IPS-11a (cell line): Measurements from ENCODE around the gene RORC.
"Not testable (repeated sequence)": the region's sequence is repeated elsewhere in the genome, so short reads cannot be mapped to it uniquely, and the experiment has no call there.

Experiments
- H3K4me3 ChIP-seq: one replicate; pipeline ENCODE4 v1.5.1; 2013; ENCODE audit warnings: low read depth, low read length, control low read depth

RORC gene

DNA sequence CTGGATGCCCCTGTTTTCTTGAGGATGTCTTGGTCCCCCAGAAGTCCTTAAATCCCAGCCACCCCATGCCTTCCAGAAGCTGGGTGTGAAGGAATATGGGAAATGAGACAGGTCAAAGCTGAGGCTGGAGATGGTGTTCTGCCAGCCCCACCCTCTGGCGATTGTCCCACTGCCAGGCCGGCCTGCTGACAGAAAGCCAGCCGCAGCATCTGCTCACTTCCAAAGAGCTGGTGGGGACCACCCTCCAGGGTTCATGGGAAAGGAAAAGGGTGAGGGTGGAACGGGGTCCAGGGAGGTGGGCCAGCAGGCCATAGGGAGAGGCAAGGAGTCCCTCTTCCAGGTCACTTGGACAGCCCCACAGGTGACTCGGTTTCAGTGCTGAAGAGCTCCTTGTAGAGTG, 24.5 kb downstream of the RORC start:
- H3K4me3 ChIP-seq: no peak overlapping the region

DNA sequence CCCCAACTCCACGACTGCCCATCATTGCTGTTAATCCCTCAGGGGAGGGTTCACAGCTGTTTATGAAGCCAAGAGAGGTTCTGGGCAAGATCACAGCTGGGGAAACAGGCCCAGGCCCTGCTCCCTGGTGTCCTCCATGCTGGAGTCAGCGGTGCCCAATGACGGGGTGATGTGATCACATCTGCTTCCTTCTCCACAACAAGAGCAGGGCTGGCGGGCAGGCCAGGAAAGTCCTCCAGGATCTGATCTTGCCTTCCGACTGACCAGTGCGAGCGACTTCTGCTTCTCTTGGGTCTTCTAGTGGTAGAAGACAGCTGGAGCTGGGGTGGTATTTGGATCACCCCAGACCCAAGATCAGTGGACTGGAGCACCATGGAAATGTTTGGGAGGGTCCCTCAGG, 25.4 kb downstream of the RORC start:
- no peak overlapping the region for H3K4me3 ChIP-seq

DNA sequence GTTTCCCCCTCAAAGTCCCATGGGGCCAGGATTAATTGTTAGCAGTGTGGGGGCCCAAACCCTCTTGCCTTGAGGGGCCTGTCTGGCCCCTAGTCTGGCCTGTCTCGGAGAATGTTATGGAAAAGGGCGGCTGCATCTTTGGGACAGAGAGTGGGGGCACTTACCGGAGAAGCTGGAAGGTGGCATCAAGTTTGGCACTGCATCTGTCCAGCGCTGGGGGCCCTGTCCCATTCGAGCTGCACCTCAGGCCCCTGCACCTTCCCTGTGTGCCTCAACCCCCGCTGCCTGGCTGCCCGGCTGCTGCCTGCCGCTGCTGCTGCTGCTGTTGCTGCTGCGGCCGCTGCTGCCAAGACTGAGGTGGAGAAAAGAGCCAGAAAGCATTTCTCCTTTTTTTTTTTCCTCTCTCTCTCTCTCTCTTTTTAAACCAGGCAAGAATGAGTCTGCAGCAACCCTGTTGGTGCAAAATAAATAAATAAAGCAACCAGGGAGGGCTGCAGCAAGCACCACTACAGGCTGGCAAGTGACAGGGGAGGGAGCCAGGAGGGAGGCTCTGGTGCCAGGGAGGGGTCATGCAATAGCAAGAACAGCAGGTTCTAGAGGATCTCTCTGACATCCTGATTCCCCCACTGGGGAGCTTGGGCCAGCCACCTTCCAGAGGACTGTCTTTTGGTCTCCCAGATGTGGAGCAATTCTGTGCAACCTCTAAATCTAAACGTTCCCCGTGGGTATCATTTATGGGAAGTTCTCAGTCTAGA, 26.4 kb downstream of the RORC start, which contains the start of gene LINGO4:
TSS of gene LINGO4 (minus strand) at position 354 of the 755 bp plus-strand sequence. CDS start 2,715 bp downstream, outside the sequence.
- no peak within 1 kb of the TSS for H3K4me3 ChIP-seq

DNA sequence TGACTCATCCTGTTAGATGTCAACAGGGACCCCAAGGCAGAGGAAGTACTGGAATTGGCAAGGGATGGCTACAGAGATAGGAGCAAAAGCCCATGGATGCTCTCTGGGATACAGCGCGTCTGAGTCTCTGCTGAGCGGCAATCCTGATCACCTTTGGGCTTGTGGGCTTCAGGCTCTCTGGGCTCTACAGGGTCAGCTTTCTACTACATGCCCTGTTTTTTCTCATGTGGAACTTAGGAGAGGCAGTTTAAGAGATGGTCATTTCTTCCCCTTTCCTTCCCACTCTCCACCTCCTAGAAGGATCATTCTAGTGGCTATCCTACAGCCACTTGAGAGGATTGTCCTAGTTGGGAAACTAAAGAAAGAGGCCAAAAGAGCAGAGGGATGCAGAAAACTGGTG, 27.7 kb downstream of the RORC start:
- no peak overlapping the region for H3K4me3 ChIP-seq

GRCh38 chr1:151803164-151803563, 28.4 kb downstream of the RORC start:
- no peak overlapping the region for H3K4me3 ChIP-seq

DNA sequence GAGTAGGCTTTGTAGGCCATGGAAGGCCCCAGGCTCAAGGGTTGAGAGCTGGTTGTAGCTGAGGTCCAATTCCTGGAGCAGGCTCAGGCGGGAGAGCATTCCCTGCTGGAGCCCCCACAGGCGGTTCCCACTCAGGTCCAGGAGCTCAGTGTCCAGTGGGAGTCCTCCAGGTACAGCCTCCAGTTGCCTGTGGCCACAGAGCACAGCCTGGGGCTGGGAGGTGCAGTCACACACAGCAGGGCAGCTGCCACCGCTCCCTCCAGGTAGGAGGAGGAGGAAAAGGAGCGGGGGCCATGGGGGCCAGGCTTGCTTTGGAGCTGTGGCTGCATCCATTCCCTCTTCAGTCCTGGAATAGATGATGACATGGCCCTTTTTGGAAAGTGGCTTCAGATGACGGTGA, 29.2 kb downstream of the RORC start:
- no peak overlapping the region for H3K4me3 ChIP-seq

DNA sequence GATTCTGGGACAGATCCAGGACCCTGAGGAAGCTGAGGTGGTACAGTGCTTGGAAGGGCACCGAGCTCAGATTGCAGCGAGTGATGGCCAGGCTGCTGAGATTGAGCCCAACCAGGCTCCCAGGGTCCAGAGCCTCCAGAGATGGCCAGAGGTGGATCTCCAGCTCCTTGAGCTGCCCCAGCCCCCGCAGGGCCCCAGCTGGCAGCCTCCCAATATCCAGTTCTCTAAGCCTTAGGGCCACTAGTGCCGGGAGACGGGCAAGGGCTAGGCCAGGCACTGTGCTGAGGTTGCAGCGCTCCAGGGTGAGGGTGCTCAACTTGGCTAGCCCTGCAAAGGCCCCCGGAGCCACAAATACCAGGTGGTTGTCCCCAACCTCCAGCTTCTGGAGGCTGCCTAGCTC, 29.8 kb downstream of the RORC start:
- H3K4me3 ChIP-seq: no peak overlapping the region

DNA sequence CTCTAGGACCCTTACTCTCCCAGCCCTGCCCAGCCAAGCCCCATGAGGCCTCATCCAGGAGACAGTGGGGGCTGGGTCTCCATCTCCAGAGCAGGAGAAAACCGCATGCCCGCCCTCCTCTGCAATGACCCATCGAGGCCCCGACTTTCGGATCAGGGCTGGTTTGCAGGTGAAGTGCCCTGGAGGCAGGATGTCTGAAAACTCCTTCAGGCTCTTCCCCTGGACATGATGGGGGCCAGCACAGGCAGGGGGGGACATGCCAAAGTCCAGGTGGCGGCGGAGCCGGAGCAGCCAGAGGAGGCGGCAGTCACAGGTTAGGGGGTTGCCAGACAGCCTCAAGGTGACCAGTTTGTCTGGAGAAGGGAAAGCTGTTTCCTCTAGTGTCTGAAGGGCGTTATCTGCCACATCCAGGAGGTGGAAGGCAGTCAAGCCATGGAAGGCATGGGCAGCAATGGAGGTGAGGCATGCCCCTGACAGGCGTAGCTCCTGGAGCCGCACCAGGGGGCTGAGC, 30.2 kb downstream of the RORC start:
- H3K4me3 ChIP-seq: no peak overlapping the region

DNA sequence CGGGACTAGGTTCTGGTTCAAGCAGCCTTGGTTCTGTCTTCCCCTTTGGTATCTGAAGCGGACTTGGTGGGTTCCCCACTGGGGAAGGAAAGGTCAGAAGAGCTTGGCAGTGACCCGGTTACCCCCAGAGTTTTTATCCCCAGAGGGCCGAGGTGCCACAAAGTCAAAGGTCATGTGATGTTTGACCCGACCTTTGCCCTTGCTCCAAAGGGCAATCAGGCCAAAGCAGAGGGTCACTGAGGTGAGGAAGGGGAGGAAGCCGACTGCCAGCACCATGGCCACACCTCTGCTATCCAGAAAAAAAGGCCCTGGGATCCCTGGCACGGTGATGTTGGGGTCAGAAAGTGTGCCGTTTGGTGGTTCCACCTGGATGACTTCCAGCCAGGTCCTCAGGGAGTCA, 30.8 kb downstream of the RORC start:
- H3K4me3 ChIP-seq: no peak overlapping the region

DNA sequence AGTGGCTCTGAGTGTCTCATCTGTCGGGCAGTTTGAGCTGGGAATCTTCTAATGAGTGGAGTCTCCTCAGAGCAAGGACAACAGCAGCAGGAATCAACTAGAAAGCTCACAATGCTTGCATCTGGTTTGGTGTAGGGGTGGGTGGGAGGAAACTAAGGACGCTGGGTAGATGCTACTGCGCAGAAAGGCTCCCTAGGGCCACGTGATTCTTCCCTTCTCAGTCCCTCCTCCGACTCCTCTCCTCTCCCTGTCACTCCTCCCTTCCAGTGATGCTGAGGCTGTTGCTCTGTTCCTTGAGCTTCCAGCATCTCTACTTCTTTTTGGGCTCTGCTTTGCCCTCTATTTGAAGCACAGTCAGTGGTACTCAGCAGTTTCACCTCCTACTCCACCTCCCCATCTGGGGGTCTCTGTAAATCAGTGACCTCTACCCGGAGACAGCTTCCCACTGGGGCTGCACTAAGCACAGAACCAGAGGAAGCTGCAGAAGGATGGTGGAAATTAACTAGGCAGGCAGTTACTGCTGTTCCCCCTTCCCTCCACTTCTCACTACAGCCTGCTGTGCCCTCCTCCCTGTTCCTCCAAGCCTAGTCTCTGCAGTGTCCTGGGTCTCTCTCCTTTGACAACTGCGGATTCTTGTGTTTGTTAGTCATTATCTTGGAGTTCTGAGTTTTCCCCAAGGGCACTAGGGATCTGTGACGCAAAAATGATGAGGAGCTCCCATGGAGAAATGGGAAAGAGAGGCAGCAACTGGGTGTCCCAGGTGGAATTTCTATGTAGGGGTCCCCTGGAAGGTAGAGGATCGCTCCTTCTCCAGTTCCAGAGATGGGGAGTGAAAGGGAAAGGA, 32.2 kb downstream of the RORC start:
- no peak overlapping the region for H3K4me3 ChIP-seq

DNA sequence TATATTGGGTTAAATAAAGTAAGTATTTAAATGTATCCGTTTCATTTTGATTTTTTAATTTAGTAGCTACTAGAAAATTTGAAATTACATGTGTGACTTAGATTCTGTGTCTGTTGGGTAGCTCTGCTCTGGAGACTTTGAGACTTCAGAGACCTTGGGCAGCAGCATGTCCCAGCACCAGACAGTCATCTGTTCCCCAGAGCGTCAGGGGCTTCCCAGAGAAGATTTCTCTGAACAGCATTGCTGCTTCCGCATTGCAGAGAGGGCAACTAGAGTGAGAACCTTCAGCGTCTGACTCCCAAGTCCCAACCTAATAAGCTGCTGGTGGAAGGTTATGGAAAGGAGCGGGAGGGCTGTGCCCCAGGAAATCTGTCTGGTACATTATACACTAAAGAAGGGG, 33.0 kb downstream of the RORC start:
- no peak overlapping the region for H3K4me3 ChIP-seq

DNA sequence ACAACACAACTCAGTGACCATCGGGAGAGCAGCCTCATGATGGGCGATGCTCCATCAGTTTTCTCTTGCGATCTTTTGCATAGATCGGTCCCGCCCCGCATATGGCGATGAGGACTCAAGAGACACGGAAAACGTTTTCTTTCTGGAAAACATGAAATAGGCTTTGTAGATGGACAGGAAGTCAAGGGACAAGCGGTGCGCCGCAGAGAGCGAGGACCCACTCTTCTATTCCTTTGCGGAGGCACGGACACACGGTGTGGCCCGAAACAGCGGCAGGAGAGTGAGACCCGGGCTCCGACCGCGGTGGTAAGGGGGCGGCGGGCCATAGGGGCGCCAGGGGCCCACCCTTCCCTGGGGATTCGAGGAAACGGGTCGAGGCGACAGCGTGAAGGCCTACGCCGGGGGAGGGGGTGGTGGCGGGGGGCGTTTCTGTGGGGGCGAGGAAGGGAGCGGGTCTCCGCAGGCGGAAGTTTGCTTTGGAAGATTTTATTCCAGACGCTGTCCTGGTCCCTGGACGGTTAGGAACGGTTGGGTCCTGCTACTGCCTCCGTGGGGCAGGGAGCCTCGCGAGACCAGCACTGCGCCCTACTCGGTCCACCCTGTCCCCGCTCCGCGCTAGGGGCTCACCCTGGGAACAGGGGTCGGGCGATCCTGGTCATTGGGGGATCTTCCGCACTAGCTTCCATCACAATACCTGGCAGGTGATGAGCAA, 40.5 kb downstream of the RORC start:
- peak overlapping the region; percentile 86 for H3K4me3 ChIP-seq

DNA sequence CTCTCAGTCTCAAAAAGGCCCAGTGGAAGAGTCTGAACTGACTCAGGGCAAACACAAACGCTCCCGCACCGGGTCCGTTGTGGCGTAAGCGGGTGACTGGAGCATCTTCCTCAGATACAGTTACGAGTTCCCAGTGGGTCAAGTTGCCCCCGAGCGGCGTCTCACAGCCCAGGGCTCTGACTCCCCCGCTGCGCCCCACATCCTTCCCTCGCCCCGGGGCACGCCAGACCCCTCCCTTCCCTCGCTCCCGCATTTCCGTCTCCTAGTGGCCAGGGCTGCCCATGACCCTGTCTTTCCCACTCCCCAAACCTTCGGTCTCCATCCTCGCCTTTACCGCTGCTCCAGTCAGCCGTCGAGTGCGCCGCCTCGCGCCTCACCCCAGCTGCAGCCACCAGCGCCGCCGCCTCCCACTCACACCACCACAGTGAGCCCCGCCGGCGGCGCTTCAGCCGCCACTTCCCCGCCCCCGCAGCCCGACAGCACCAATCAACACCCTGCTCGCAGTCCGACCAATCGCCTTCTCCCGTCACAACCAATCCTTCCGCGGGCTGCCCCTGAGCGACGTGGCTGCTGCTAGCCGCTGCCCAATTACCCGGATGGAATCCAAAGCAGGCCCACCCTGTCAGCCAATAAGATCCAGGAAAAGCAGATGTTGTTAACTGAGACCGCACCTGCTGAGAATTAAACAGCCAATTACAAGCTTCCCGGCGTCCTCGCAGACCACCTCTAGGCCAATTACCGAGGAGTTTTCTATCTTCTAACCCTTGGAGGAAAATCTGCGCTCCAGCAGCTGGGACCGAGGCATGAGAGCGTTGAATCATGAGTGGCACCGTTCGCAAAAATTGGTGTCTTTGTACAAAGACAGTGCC, 41.3 kb downstream of the RORC start, which contains the start of gene TDRKH:
TSS of gene TDRKH (minus strand) at position 430 of the 869 bp plus-strand sequence. CDS start 7,478 bp downstream, outside the sequence.
- H3K4me3 ChIP-seq: peak within 1 kb of the TSS; percentile 86

- no peak overlapping the region for H3K4me3 ChIP-seq
Measured at GRCh38 chr1:151787689-151788088, 43.9 kb downstream of the RORC start.

DNA sequence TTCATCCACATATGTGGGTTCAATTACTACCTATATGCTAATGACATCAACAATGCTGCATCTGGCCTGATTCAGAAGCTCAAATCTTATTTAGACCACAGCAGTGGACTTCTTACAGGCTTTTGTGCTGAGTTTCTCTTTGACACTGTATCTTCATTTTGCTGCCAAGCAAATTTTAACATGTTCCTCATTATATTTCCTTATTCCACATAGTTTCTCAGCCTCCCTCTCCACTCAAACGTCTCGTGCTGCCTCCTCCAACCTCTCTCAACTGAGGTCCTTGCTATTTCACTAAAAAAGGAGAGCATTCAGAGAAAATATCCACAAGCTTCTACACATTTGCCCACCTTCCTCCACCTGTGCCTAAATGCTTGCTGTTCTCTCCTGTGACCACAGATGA, 47.8 kb downstream of the RORC start:
- no peak overlapping the region for H3K4me3 ChIP-seq

DNA sequence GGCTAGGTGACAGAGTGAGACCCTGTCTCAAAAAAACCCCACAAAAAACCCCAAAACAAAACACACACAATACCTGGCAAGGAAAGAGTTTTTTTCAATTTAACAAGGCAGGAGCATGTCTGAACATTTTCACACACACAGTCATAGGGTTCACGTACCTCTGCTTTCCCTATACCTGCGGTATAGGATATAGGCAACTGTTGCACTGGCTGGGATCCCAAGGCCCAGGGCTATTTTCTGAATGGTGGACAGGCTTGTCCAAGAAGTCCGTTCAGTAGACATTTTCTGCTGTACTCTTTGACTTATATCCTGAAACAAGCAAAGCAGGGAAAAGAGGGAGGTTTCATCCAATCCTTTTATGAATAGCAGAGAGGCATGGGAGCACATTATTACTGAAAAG, 48.9 kb downstream of the RORC start:
- H3K4me3 ChIP-seq: no peak overlapping the region

GRCh38 chr1:151782026-151782425, 49.6 kb downstream of the RORC start:
- H3K4me3 ChIP-seq: not testable (repeated sequence)

- not testable (repeated sequence) for H3K4me3 ChIP-seq
Measured at GRCh38 chr1:151780736-151781135, 50.9 kb downstream of the RORC start.

DNA sequence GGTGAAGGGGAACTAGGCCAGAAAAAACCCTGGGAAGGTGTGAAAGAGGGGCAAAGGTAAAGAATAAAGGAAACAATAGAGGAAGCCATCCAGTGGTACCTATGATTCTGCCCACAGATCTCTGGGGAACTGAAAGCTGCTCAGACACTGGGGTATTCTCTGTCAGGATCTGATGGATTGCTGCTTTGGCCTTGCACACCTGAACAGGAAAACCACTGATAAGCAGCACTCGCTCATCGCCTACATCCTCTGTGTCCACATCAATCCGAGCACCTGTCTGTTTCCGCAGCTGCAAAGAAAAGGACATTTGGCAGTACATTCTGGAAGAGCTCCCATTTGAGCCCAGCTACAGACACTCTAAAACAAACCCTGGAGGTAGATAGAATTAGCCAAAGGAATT, 51.8 kb downstream of the RORC start:
- no peak overlapping the region for H3K4me3 ChIP-seq

- no peak overlapping the region for H3K4me3 ChIP-seq
Measured at GRCh38 chr1:151777317-151777716, 54.3 kb downstream of the RORC start.
